BLaER1 treated with 17β-estradiol and CSF1 and Interleukin-3, amounts not matched to agents 10 nM and 100 nM (cell line): ENCODE measurements around the gene AIDA.
A peak's percentile ranks its signal among the peaks of the same experiment; 100 is the strongest.

Source experiments
- H3K27ac ChIP-seq, 11 experiments: shearing (Covaris generic); formaldehyde crosslinking; 2 replicates each; pipeline ENCODE4 v1.8.1; 2022
- H3K27me3 ChIP-seq, 11 experiments: shearing (Covaris generic); formaldehyde crosslinking; 2 replicates each; pipeline ENCODE4 v1.8.1; 2022
- H3K36me3 ChIP-seq, 11 experiments: shearing (Covaris generic); formaldehyde crosslinking; 2 replicates each; pipeline ENCODE4 v1.8.1; 2022
- H3K4me1 ChIP-seq, 10 experiments: shearing (Covaris generic); formaldehyde crosslinking; 2 replicates each; pipeline ENCODE4 v1.8.1; 2022
- H3K4me2 ChIP-seq, 11 experiments: shearing (Covaris generic); formaldehyde crosslinking; 2 replicates each; pipeline ENCODE4 v1.8.1; 2022
- H3K4me3 ChIP-seq, 10 experiments: shearing (Covaris generic); formaldehyde crosslinking; 2 replicates each; pipeline ENCODE4 v1.8.1; 2022
- H3K9ac ChIP-seq, 11 experiments: shearing (Covaris generic); formaldehyde crosslinking; 2 replicates each; pipeline ENCODE4 v1.8.1; 2022
- H3K9me3 ChIP-seq, 11 experiments: shearing (Covaris generic); formaldehyde crosslinking; replicated peaks in 1 of 11; 2 replicates each; pipeline ENCODE4 v1.8.1; 2022
- H4K20me1 ChIP-seq, 11 experiments: shearing (Covaris generic); formaldehyde crosslinking; 2 replicates each; pipeline ENCODE4 v1.8.1; 2022
- Cebpa-rat ChIP-seq, 11 experiments: shearing (Covaris generic); IDR thresholded peaks; 2 replicates each; pipeline ENCODE4 v1.8.1; 2022

AIDA gene

GRCh38 chr1:222624214-222624613, 88.1 kb downstream of the AIDA start:
- peaks cover 74 to 82% (median 79%) of the 10 kb centered on the region in 11 experiments for H3K36me3 ChIP-seq
- no peaks in the 10 kb centered on the region for H3K9me3 ChIP-seq
- H3K9ac ChIP-seq, result no peak overlapping the region
- H3K4me2 ChIP-seq, result no peak overlapping the region
- TF ChIP-seq Cebpa-rat (IDR thresholded peaks at IDR 0.05), result no peak
- no peak overlapping the region for H3K27ac ChIP-seq
- no peak overlapping the region for H3K4me3 ChIP-seq
- H4K20me1 ChIP-seq, result peaks cover 0 to 19% (median 0%) of the 10 kb centered on the region in 11 experiments; a peak in 5 of 22 replicates
- peaks cover 3 to 6% (median 4%) of the 10 kb centered on the region in 10 experiments; a peak in 18 of 20 replicates for H3K4me1 ChIP-seq
- peaks cover 0 to 5% (median 0%) of the 10 kb centered on the region in 11 experiments; a peak in 3 of 22 replicates for H3K27me3 ChIP-seq

DNA sequence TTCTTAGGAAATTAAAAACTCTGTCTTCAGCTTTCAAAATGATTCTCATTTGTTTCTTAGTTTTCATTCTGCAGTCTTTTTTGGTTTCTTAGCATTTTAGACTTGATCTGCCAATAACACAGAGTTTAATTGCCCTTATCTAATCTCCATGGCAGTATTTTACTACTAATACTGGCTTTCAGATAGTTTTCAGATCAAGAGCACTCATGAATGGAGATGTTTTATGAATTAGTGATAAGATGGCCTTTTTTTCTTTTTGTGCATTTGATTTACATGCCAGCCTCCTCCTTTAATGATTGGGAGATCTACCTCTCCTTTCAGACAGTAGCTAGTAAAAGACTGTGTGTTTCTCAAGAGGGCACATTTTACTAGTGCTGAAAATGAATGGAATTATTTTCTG, 88.8 kb downstream of the AIDA start:
- Histone ChIP-seq H3K9me3 (no peaks in the 10 kb centered on the region), H3K4me3 (no peak overlapping the region), H3K27me3 (peaks cover 0 to 10% (median 0%) of the 10 kb centered on the region in 11 experiments; a peak in 6 of 22 replicates), H3K4me1 (peaks cover 9 to 11% (median 10%) of the 10 kb centered on the region in 10 experiments; a peak in 19 of 20 replicates), H3K9ac (no peak overlapping the region), H3K36me3 (peaks cover 66 to 75% (median 71%) of the 10 kb centered on the region in 11 experiments), H3K27ac (no peak overlapping the region), H3K4me2 (no peak overlapping the region), H4K20me1 (peaks cover 0 to 23% (median 0%) of the 10 kb centered on the region in 11 experiments; a peak in 6 of 22 replicates)
- TF ChIP-seq Cebpa-rat (IDR thresholded peaks at IDR 0.05), result no peak

DNA sequence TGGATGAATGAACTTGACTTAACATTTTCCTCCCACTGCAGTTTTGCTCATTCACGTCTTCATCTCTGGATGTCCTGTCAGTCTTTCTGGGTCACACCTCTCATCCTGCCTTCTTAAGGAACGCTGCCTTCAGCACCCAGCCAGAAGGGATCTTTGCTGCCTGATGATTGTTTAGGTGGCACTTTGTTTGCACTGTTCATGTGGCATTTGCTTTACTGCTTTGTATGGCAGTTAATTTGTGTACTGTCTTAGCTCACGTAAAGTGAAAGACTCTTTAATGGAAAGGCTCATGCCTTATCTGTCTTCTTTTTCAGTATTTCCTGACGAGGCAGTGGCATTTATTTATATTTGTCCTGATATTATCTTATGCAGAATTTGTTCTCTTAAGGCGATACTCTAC, 89.5 kb downstream of the AIDA start:
- H3K4me1 ChIP-seq, result peaks cover 9 to 11% (median 10%) of the 10 kb centered on the region in 10 experiments; a peak in 19 of 20 replicates
- peaks cover 0 to 23% (median 0%) of the 10 kb centered on the region in 11 experiments; a peak in 6 of 22 replicates for H4K20me1 ChIP-seq
- no peaks in the 10 kb centered on the region for H3K9me3 ChIP-seq
- no peak overlapping the region for H3K4me2 ChIP-seq
- H3K4me3 ChIP-seq, result no peak overlapping the region
- peaks cover 59 to 68% (median 64%) of the 10 kb centered on the region in 11 experiments for H3K36me3 ChIP-seq
- H3K9ac ChIP-seq, result no peak overlapping the region
- H3K27ac ChIP-seq, result no peak overlapping the region
- TF ChIP-seq Cebpa-rat (IDR thresholded peaks at IDR 0.05), result no peak
- H3K27me3 ChIP-seq, result peaks cover 0 to 10% (median 0%) of the 10 kb centered on the region in 11 experiments; a peak in 6 of 22 replicates

GRCh38 chr1:222620566-222620965, 91.7 kb downstream of the AIDA start:
- peaks cover 37 to 46% (median 42%) of the 10 kb centered on the region in 11 experiments; a peak in 21 of 22 replicates for H3K36me3 ChIP-seq
- no peak overlapping the region for H3K4me3 ChIP-seq
- no peak overlapping the region for H3K27ac ChIP-seq
- no peak overlapping the region for H3K9ac ChIP-seq
- peaks cover 10 to 17% (median 16%) of the 10 kb centered on the region in 10 experiments; a peak in 19 of 20 replicates for H3K4me1 ChIP-seq
- TF ChIP-seq Cebpa-rat (IDR thresholded peaks at IDR 0.05), result no peak
- H3K27me3 ChIP-seq, result peaks cover 0 to 10% (median 0%) of the 10 kb centered on the region in 11 experiments; a peak in 6 of 22 replicates
- peaks cover 0 to 23% (median 0%) of the 10 kb centered on the region in 11 experiments; a peak in 6 of 22 replicates for H4K20me1 ChIP-seq
- no peaks in the 10 kb centered on the region for H3K9me3 ChIP-seq
- no peak overlapping the region for H3K4me2 ChIP-seq

GRCh38 chr1:222618880-222619596, 93.3 kb downstream of the AIDA start:
- H3K4me1 ChIP-seq, result peaks cover 10 to 17% (median 16%) of the 10 kb centered on the region in 10 experiments; a peak in 19 of 20 replicates
- peaks cover 23 to 31% (median 28%) of the 10 kb centered on the region in 11 experiments; a peak in 21 of 22 replicates for H3K36me3 ChIP-seq
- no peak for TF ChIP-seq Cebpa-rat (IDR thresholded peaks at IDR 0.05)
- H3K4me3 ChIP-seq, result peak overlapping the region; percentile 90 to 100 (median 98)
- peak overlapping the region; percentile 87 to 99 (median 96) for H3K4me2 ChIP-seq
- peaks cover 0 to 23% (median 0%) of the 10 kb centered on the region in 11 experiments; a peak in 6 of 22 replicates for H4K20me1 ChIP-seq
- peaks cover 0 to 10% (median 0%) of the 10 kb centered on the region in 11 experiments; a peak in 6 of 22 replicates for H3K27me3 ChIP-seq
- H3K9me3 ChIP-seq, result no peaks in the 10 kb centered on the region
- H3K27ac ChIP-seq, result peak overlapping the region in 3 of 11 experiments; percentile 86 to 89 (median 87); a peak in 3 of 22 replicates
- H3K9ac ChIP-seq, result peak overlapping the region; percentile 85 to 95 (median 91)
